ENCODE data around the gene VIL1. TPM values are rescaled to one million over a fixed set of nuclear protein-coding genes. Genes with fewer than 3 reads are reported as not detected.

The VIL1 gene
- total RNA-seq, 1 donor from 2014 or later, result not detected

GRCh38 chr2:218431878-218432277 is 13.0 kb downstream of the VIL1 start:
- H3K9me3 Mint-ChIP-seq, result no peaks in the 10 kb centered on the region
- H3K27ac Mint-ChIP-seq (ENCODE audit: unreplicated experiment), result no peak overlapping the region
- H3K27me3 Mint-ChIP-seq (ENCODE audit: low read depth), result peaks cover 3% of the 10 kb centered on the region
- TF ChIP-seq CTCF (conservative IDR thresholded peaks at IDR 0.05), result no peak
- DNase-seq (ENCODE audit: low read depth, low spot score), result no peak
- H3K4me1 Mint-ChIP-seq, result peaks cover 6% of the 10 kb centered on the region
- H3K36me3 Mint-ChIP-seq (ENCODE audit: low read depth), result no peaks in the 10 kb centered on the region
- no peak overlapping the region for H3K4me3 Mint-ChIP-seq

GRCh38 chr2:218432676-218433365 is 13.9 kb downstream of the VIL1 start:
- Mint-ChIP-seq H3K36me3 (ENCODE audit: low read depth) (no peaks in the 10 kb centered on the region), H3K9me3 (no peaks in the 10 kb centered on the region), H3K4me1 (peaks cover 6% of the 10 kb centered on the region), H3K27me3 (ENCODE audit: low read depth) (peaks cover 3% of the 10 kb centered on the region), H3K4me3 (no peak overlapping the region), H3K27ac (ENCODE audit: unreplicated experiment) (no peak overlapping the region)
- TF ChIP-seq CTCF (conservative IDR thresholded peaks at IDR 0.05), result no peak
- no peak for DNase-seq (ENCODE audit: low read depth, low spot score)

DNA sequence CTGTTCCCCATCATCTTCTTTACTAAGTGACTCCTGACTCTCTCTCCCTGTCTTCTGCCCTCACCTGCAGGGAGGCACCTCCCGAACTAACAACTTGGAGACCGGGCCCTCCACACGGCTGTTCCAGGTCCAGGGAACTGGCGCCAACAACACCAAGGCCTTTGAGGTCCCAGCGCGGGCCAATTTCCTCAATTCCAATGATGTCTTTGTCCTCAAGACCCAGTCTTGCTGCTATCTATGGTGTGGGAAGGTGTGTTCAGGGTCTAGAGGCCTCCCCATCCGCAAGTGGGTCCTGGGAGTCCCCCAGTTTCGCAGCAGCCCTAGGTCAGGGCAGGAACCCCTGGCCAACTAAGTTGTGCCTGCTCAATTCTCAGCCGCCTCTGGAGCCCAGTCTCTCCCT is 15.5 kb downstream of the VIL1 start:
- peaks cover 3% of the 10 kb centered on the region for H3K27me3 Mint-ChIP-seq (ENCODE audit: low read depth)
- TF ChIP-seq CTCF (conservative IDR thresholded peaks at IDR 0.05), result no peak
- peaks cover 6% of the 10 kb centered on the region for H3K4me1 Mint-ChIP-seq
- H3K36me3 Mint-ChIP-seq (ENCODE audit: low read depth), result no peaks in the 10 kb centered on the region
- no peak overlapping the region for H3K4me3 Mint-ChIP-seq
- no peaks in the 10 kb centered on the region for H3K9me3 Mint-ChIP-seq
- H3K27ac Mint-ChIP-seq (ENCODE audit: unreplicated experiment), result no peak overlapping the region
- no peak for DNase-seq (ENCODE audit: low read depth, low spot score)

- H3K4me1 Mint-ChIP-seq, result peaks cover 6% of the 10 kb centered on the region
- no peaks in the 10 kb centered on the region for H3K36me3 Mint-ChIP-seq (ENCODE audit: low read depth)
- DNase-seq (ENCODE audit: low read depth, low spot score), result no peak
Measured at GRCh38 chr2:218435003-218435982, 16.4 kb downstream of the VIL1 start.

DNA sequence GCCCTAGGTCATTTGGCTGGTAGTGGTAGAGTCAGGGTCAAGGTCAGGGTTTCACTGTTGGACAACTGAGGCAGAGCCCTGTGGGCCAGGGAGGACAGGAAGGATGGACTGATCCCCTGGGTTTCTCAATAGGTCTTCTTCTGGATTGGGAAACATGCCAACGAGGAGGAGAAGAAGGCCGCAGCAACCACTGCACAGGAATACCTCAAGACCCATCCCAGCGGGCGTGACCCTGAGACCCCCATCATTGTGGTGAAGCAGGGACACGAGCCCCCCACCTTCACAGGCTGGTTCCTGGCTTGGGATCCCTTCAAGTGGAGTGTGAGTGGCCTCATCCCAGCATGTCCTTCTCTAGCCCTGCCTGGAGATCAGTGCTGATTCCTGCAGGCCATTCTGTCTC is 18.1 kb downstream of the VIL1 start:
- Mint-ChIP-seq H3K36me3 (ENCODE audit: low read depth) (no peaks in the 10 kb centered on the region), H3K27ac (ENCODE audit: unreplicated experiment) (no peak overlapping the region)
- DNase-seq (ENCODE audit: low read depth, low spot score), result no peak

More at GRCh38 chr2:218435003-218435982, 16.4 kb downstream of the VIL1 start:
- H3K27me3 Mint-ChIP-seq (ENCODE audit: low read depth), result peaks cover 3% of the 10 kb centered on the region
- no peak overlapping the region for H3K4me3 Mint-ChIP-seq
- no peaks in the 10 kb centered on the region for H3K9me3 Mint-ChIP-seq
- H3K27ac Mint-ChIP-seq (ENCODE audit: unreplicated experiment), result no peak overlapping the region
- TF ChIP-seq CTCF (conservative IDR thresholded peaks at IDR 0.05), result no peak

More for the DNA sequence above, 18.1 kb downstream of the VIL1 start:
- H3K27me3 Mint-ChIP-seq (ENCODE audit: low read depth), result peaks cover 3% of the 10 kb centered on the region
- no peak overlapping the region for H3K4me3 Mint-ChIP-seq
- TF ChIP-seq CTCF (conservative IDR thresholded peaks at IDR 0.05), result no peak
- H3K4me1 Mint-ChIP-seq, result peaks cover 6% of the 10 kb centered on the region
- no peaks in the 10 kb centered on the region for H3K9me3 Mint-ChIP-seq

All from neural crest cell (in vitro differentiated cells).